Panc1 (cell line): ENCODE measurements around the gene RPL13. TPM values are rescaled to one million over a fixed set of nuclear protein-coding genes. Genes with fewer than 3 reads are reported as not detected.

Experiments used
- ATAC-seq: fragments of 200-7000 bp; cut with Tn5 transposase; 2 replicates; pipeline ENCODE4 v1.9.1; 2020; ENCODE audit warnings: mild to moderate bottlenecking, moderate library complexity
- BruUV-seq: library from RNA; stranded (reverse); fragments of 400-500 nt; replicated peaks from 2 replicates; lab custom pipeline; 2021; lab: Mats Ljungman, UMichigan
- CTCF ChIA-PET: fragments of 300-600 bp; sonication (Branson Sonifier 250); formaldehyde crosslinking; loops from one replicate; lab custom pipeline; 2022; ENCODE audit warnings: antibody characterized with exemption; lab: Charles Lee
- POLR2A ChIA-PET: fragments of 300-600 bp; sonication (Branson Sonifier 250); formaldehyde crosslinking; loops from one replicate; lab custom pipeline; 2022; ENCODE audit warnings: antibody characterized with exemption; lab: Charles Lee
- DNase-seq: peaks from one replicate; pipeline ENCODE4 v3.0.0-alpha.2; 2010; ENCODE audit warnings: low read depth, low spot score
- H3K27ac ChIP-seq: 2 replicates; pipeline ENCODE4 v1.5.1; 2011; ENCODE audit warnings: mild to moderate bottlenecking, low read length, inconsistent platforms
- H3K27me3 ChIP-seq: fragments of 200-500 bp; sonication (Bioruptor generic); 2 replicates; pipeline ENCODE4 v1.6.0; 2014; ENCODE audit warnings: low read length, inconsistent platforms; ENCODE audit not compliant: control insufficient read depth, insufficient read depth
- H3K36me3 ChIP-seq: fragments of 200-500 bp; sonication (Bioruptor generic); 2 replicates; pipeline ENCODE4 v1.5.1; 2014; ENCODE audit warnings: inconsistent platforms, mild to moderate bottlenecking, low read length, moderate library complexity; ENCODE audit not compliant: control insufficient read depth, insufficient read depth
- H3K4me1 ChIP-seq: 2 replicates; pipeline ENCODE4 v1.5.1; 2011; ENCODE audit warnings: inconsistent platforms, mild to moderate bottlenecking, low read length, moderate library complexity; ENCODE audit not compliant: control insufficient read depth, insufficient read depth
- H3K4me3 ChIP-seq, 2 experiments: 2 replicates each; pipeline ENCODE4 v1.5.1; 2011 to 2012; ENCODE audit warnings: low read depth in 2 of 2, low read length in 2 of 2, mild to moderate bottlenecking in 2 of 2, inconsistent platforms in 1 of 2, moderate library complexity in 1 of 2
- H3K9me3 ChIP-seq: fragments of 200-500 bp; sonication (Bioruptor generic); 2 replicates; pipeline ENCODE4 v1.5.1; 2014; ENCODE audit warnings: low read depth, mild to moderate bottlenecking, inconsistent platforms, low read length, moderate library complexity; ENCODE audit not compliant: control insufficient read depth, insufficient read depth
- POLR2AphosphoS5 ChIP-seq: IDR thresholded peaks from 2 replicates; pipeline ENCODE4 v1.6.1; 2012; ENCODE audit warnings: mild to moderate bottlenecking, low read depth, low read length, moderate library complexity
- SIN3A ChIP-seq: IDR thresholded peaks from 2 replicates; pipeline ENCODE4 v1.6.1; 2012; ENCODE audit warnings: low read depth, mild to moderate bottlenecking, low read length, moderate library complexity, borderline replicate concordance; ENCODE audit not compliant: insufficient read depth
- TCF7L2 ChIP-seq: IDR thresholded peaks from 2 replicates; pipeline ENCODE4 v1.6.1; 2011; ENCODE audit warnings: mild to moderate bottlenecking, low read depth, low read length, inconsistent platforms
- in situ Hi-C: cut with HindIII; loops from 2 replicates; pipeline ENCODE4 v1.10.0; 2016; ENCODE audit warnings: low sequenced_read_pairs, low pct_unique_long_range_greater_than_20kb
- intact Hi-C: fragments of 100-400 bp; cut with micrococcal nuclease; formaldehyde crosslinking; loops from one replicate; pipeline ENCODE4 v1.10.0; 2022; ENCODE audit not compliant: unreplicated experiment
- total RNA-seq: library from RNA; stranded (reverse); gene quantifications from one replicate; pipeline ENCODE4 v1.2.1, GENCODE V29; 2021; ENCODE audit not compliant: unreplicated experiment
- TF ChIP-seq, protein P1 (sequence below): fragments of 450-650 bp; IDR thresholded peaks from 2 replicates; pipeline ENCODE4 v1.5.1; 2017; ENCODE audit warnings: mild to moderate bottlenecking
- TF ChIP-seq, protein P2 (sequence below), 2 experiments: IDR thresholded peaks; 2 replicates each; pipeline ENCODE4 v1.6.1; 2011 to 2012; ENCODE audit warnings: low read depth in 2 of 2, control low read depth in 1 of 2, low read length in 1 of 2, mild to moderate bottlenecking in 1 of 2, moderate library complexity in 1 of 2; ENCODE audit not compliant: insufficient read depth in 1 of 2

The RPL13 gene
- total RNA-seq, 1 experiment from 2014 or later = 965 TPM

DNA sequence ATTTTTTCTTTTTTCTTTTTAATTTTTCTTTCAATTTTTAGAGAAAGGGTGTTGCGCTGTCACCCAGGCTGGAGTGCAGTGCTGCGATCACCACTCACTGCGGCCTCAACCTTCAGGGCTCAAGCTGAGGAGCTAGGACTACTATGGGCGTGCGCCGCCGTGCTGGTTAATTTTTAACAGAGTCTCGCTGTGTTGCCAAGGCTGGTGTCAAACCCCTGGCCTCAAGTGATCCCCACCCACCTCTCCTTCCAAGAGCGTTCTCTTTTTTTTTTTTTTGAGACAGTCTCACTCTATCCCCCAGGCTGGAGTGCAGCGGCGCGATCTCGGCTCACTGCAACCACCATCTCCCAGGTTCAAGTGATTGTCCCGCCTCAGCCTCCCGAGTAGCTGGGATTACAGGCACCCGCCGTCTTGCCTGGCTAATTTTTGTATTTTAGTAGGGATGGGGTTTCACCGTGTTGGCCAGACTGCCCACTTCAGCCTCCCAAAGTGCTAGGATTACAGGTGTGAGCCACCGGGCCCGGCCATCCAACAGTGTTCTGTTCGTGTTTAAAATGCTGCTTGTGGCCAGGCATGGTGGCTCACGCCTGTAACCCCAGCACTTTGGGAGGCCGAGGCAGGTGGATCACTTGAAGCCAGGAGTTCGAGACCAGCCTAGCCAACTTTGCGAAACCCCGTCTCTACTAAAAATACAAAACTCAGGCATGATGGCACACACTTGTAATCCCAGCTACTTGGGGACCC is 14.5 kb upstream of the RPL13 start:
- TF ChIP-seq, protein P1, sequence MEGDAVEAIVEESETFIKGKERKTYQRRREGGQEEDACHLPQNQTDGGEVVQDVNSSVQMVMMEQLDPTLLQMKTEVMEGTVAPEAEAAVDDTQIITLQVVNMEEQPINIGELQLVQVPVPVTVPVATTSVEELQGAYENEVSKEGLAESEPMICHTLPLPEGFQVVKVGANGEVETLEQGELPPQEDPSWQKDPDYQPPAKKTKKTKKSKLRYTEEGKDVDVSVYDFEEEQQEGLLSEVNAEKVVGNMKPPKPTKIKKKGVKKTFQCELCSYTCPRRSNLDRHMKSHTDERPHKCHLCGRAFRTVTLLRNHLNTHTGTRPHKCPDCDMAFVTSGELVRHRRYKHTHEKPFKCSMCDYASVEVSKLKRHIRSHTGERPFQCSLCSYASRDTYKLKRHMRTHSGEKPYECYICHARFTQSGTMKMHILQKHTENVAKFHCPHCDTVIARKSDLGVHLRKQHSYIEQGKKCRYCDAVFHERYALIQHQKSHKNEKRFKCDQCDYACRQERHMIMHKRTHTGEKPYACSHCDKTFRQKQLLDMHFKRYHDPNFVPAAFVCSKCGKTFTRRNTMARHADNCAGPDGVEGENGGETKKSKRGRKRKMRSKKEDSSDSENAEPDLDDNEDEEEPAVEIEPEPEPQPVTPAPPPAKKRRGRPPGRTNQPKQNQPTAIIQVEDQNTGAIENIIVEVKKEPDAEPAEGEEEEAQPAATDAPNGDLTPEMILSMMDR = no peak
- TF ChIP-seq TCF7L2 (no peak), SIN3A (no peak), POLR2AphosphoS5 (no peak)
- TF ChIP-seq, protein P2, sequence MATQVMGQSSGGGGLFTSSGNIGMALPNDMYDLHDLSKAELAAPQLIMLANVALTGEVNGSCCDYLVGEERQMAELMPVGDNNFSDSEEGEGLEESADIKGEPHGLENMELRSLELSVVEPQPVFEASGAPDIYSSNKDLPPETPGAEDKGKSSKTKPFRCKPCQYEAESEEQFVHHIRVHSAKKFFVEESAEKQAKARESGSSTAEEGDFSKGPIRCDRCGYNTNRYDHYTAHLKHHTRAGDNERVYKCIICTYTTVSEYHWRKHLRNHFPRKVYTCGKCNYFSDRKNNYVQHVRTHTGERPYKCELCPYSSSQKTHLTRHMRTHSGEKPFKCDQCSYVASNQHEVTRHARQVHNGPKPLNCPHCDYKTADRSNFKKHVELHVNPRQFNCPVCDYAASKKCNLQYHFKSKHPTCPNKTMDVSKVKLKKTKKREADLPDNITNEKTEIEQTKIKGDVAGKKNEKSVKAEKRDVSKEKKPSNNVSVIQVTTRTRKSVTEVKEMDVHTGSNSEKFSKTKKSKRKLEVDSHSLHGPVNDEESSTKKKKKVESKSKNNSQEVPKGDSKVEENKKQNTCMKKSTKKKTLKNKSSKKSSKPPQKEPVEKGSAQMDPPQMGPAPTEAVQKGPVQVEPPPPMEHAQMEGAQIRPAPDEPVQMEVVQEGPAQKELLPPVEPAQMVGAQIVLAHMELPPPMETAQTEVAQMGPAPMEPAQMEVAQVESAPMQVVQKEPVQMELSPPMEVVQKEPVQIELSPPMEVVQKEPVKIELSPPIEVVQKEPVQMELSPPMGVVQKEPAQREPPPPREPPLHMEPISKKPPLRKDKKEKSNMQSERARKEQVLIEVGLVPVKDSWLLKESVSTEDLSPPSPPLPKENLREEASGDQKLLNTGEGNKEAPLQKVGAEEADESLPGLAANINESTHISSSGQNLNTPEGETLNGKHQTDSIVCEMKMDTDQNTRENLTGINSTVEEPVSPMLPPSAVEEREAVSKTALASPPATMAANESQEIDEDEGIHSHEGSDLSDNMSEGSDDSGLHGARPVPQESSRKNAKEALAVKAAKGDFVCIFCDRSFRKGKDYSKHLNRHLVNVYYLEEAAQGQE (IDR thresholded peaks at IDR 0.05; ENCODE audit: insufficient read depth in 1 of 2, low read depth in 2 of 2, low read length in 1 of 2) = no peak
- ChIA-PET POLR2A (no interaction called here), CTCF (no interaction called here)
- intact Hi-C loops = no loop called here
- ATAC-seq (no peak), DNase-seq (no peak)
- Histone ChIP-seq H3K36me3 (peaks cover 3% of the 10 kb centered on the region; the same call in 1 of the 2 replicates), H3K4me1 (no peaks in the 10 kb centered on the region), H3K4me3 (no peak overlapping the region), H3K27me3 (no peaks in the 10 kb centered on the region), H3K9me3 (no peaks in the 10 kb centered on the region), H3K27ac (no peak overlapping the region)
- BruUV-seq = no TSS peak
- in situ Hi-C loops = no loop called here

DNA sequence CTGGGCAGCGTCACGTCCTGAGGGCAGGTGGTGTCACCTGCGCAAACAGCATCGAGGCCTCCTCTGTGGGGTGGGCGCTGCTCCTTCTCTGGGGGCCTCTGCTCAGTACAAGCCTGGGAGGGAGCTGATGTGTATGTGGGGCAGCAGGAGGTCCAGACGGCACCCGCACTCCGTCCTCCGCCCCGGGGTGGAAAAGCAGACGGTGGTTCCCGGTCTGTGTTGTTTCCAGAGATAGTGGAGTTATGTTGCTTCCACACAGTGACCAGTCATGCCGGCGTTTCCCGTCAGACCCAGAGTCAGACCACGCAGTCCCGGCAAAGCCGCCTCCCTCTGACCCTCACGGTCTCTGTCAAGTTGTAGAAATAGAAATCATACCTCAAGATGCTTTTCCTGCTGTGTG is 13.7 kb upstream of the RPL13 start:
- no peak for ATAC-seq
- H3K36me3 ChIP-seq = peaks cover 3% of the 10 kb centered on the region; the same call in 1 of the 2 replicates
- POLR2A ChIA-PET = no interaction called here
- no peaks in the 10 kb centered on the region for H3K4me1 ChIP-seq
- no peak overlapping the region for H3K4me3 ChIP-seq
- intact Hi-C loops (no loop called here), in situ Hi-C loops (no loop called here)
- no peak for TF ChIP-seq POLR2AphosphoS5
- TF ChIP-seq SIN3A = no peak
- TF ChIP-seq TCF7L2 = no peak
- TF ChIP-seq, protein P1 = no peak
- TF ChIP-seq, protein P2 (IDR thresholded peaks at IDR 0.05; ENCODE audit: insufficient read depth in 1 of 2, low read depth in 2 of 2, low read length in 1 of 2) = no peak
- no peaks in the 10 kb centered on the region for H3K27me3 ChIP-seq
- no peaks in the 10 kb centered on the region for H3K9me3 ChIP-seq
- CTCF ChIA-PET = no interaction called here
- DNase-seq = no peak
- no peak overlapping the region for H3K27ac ChIP-seq
- no TSS peak for BruUV-seq
